Measurements from ENCODE around the gene OR5AR1.
A peak's percentile ranks its signal among the peaks of the same experiment; 100 is the strongest.

OR5AR1 gene

GRCh38 chr11:56705784-56706396 is 42.4 kb downstream of the OR5AR1 start:
- Mint-ChIP-seq H3K4me3 (no peak overlapping the region), H3K27ac (no peak overlapping the region), H3K36me3 (no peaks in the 10 kb centered on the region), H3K4me1 (no peaks in the 10 kb centered on the region), H3K27me3 (no peaks in the 10 kb centered on the region), H3K9me3 (peaks cover 0 to 3% of the 10 kb centered on the region in 2 donors)
- no peak for DNase-seq
- peak; percentile 19 to 22 for ATAC-seq (replicated peaks)

- H3K4me3 Mint-ChIP-seq = no peak overlapping the region
- DNase-seq (no peak), ATAC-seq (replicated peaks) (no peak)
- H3K9me3 Mint-ChIP-seq = peaks cover 0 to 3% of the 10 kb centered on the region in 2 donors
- no peaks in the 10 kb centered on the region for H3K27me3 Mint-ChIP-seq
- no peaks in the 10 kb centered on the region for H3K36me3 Mint-ChIP-seq
- H3K4me1 Mint-ChIP-seq = no peaks in the 10 kb centered on the region
- no peak overlapping the region for H3K27ac Mint-ChIP-seq
Observed at GRCh38 chr11:56706486-56706885, 43.0 kb downstream of the OR5AR1 start.

GRCh38 chr11:56714206-56714605 is 50.7 kb downstream of the OR5AR1 start:
- Mint-ChIP-seq H3K36me3 (no peaks in the 10 kb centered on the region), H3K9me3 (peaks cover 5 to 6% of the 10 kb centered on the region in 2 donors), H3K27me3 (no peaks in the 10 kb centered on the region), H3K27ac (no peak overlapping the region), H3K4me3 (no peak overlapping the region), H3K4me1 (no peaks in the 10 kb centered on the region)
- no peak for DNase-seq
- ATAC-seq (replicated peaks) = no peak
